Adrenal gland (tissue), 5 donors: ENCODE results near the gene CLDN25.

Source experiments
- POLR2A ChIP-seq, 2 donors: fragments of 450-650 bp; IDR thresholded peaks; one replicate each; pipeline ENCODE4 v1.6.1; 2017; ENCODE audit warnings: antibody characterized with exemption in 2 of 2, mild to moderate bottlenecking in 2 of 2, moderate library complexity in 1 of 2
- TF ChIP-seq, protein P1 (sequence below), 6 experiments: fragments of 450-650 bp in 4 of 6; fragments of 200-600 bp in 2 of 6; sonication (generic) in 1 of 6; IDR thresholded peaks; 1 replicate in 5 of 6; 2 replicates in 1 of 6; pipeline versions ENCODE4 v1.5.1 to v1.8.0; 2016 to 2021; ENCODE audit warnings: antibody characterized with exemption in 6 of 6, mild to moderate bottlenecking in 2 of 6, moderate library complexity in 1 of 6
- donor health status: DM: no; HTN: no; CAD: no.

DNA sequence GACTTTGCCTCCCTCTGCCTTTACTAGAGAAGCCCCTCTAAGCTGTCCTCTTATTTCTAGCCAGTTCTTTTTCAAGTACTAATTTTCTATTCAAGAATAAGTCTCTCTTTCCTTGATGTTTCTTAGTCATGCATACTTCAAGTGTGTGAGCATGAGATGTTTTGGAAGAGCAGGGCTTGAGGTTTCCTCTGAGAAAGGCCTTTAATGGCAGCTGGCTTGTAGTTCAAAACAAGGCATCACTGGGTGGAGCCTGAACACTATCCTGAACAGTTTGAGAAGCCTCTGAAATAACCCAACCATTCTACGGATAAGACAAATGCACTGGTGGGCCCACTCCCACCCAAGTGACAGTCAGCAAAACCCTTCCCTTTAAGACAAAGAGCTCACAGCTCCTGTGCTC lies 37.6 kb downstream of the CLDN25 start:
- TF ChIP-seq POLR2A (IDR thresholded peaks at IDR 0.05): no peak
- TF ChIP-seq, protein P1, sequence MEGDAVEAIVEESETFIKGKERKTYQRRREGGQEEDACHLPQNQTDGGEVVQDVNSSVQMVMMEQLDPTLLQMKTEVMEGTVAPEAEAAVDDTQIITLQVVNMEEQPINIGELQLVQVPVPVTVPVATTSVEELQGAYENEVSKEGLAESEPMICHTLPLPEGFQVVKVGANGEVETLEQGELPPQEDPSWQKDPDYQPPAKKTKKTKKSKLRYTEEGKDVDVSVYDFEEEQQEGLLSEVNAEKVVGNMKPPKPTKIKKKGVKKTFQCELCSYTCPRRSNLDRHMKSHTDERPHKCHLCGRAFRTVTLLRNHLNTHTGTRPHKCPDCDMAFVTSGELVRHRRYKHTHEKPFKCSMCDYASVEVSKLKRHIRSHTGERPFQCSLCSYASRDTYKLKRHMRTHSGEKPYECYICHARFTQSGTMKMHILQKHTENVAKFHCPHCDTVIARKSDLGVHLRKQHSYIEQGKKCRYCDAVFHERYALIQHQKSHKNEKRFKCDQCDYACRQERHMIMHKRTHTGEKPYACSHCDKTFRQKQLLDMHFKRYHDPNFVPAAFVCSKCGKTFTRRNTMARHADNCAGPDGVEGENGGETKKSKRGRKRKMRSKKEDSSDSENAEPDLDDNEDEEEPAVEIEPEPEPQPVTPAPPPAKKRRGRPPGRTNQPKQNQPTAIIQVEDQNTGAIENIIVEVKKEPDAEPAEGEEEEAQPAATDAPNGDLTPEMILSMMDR (IDR thresholded peaks at IDR 0.05): no peak
